SK-N-SH (cell line): ENCODE results near the gene UBE2I. TPM values are rescaled to one million over a fixed set of nuclear protein-coding genes. Genes with fewer than 3 reads are reported as not detected.
A peak's percentile ranks its signal among the peaks of the same experiment; 100 is the strongest.

Experiments
- CTCF ChIA-PET: fragments of 300-600, 350-600 bp; formaldehyde crosslinking; extraction: SDS; loops from one replicate; lab custom pipeline; 2021; lab: Yijun Ruan, JAX
- POLR2A ChIA-PET: fragments of 350-600 bp; sonication (Branson Sonifier 250); formaldehyde crosslinking; extraction: SDS; loops from one replicate; lab custom pipeline; 2020; ENCODE audit warnings: antibody characterized with exemption, inconsistent platforms; lab: Yijun Ruan, JAX
- DNase-seq: peaks from one replicate; pipeline ENCODE4 v3.0.0; 2012
- H2AFZ ChIP-seq: fragments of 200-600 bp; sonication (generic); 2 replicates; pipeline ENCODE4 v1.8.1; 2016; ENCODE audit warnings: antibody characterized with exemption, mild to moderate bottlenecking, low read depth
- H3F3A ChIP-seq: fragments of 200-600 bp; sonication (generic); replicated peaks from 2 replicates; pipeline ENCODE3; 2016; ENCODE audit warnings: antibody characterized with exemption, mild to moderate bottlenecking; ENCODE audit not compliant: insufficient read depth
- H3K27ac ChIP-seq, 2 experiments: fragments of 200-500 bp in 1 of 2; fragments of 200-600 bp in 1 of 2; sonication (Bioruptor generic) in 1 of 2; sonication (generic), shearing (Covaris generic) in 1 of 2; 2 replicates each; pipeline versions ENCODE4 v1.5.1 to v1.6.1; 2014 to 2016; ENCODE audit warnings: low read depth in 2 of 2, inconsistent platforms in 1 of 2, low read length in 1 of 2, mild to moderate bottlenecking in 1 of 2, mixed read lengths in 1 of 2
- H3K27me3 ChIP-seq: fragments of 200-600 bp; sonication (generic), shearing (Covaris generic); 2 replicates; pipeline ENCODE4 v1.6.1; 2016; ENCODE audit warnings: mixed run types; ENCODE audit not compliant: insufficient read depth
- H3K36me3 ChIP-seq, 2 experiments: fragments of 200-500 bp in 1 of 2; fragments of 200-600 bp in 1 of 2; sonication (Bioruptor generic) in 1 of 2; sonication (generic) in 1 of 2; replicated peaks in 1 of 2; 2 replicates each; pipeline versions ENCODE3 to v1.5.1; 2014 to 2016; ENCODE audit warnings: low read length in 1 of 2, mild to moderate bottlenecking in 1 of 2; ENCODE audit not compliant: insufficient read depth in 2 of 2, control insufficient read depth in 1 of 2
- H3K4me1 ChIP-seq, 2 experiments: fragments of 200-500 bp in 1 of 2; fragments of 200-600 bp in 1 of 2; sonication (Bioruptor generic) in 1 of 2; sonication (generic), shearing (Covaris generic) in 1 of 2; 2 replicates each; pipeline versions ENCODE4 v1.5.1 to v1.6.1; 2014 to 2016; ENCODE audit warnings: low read depth in 1 of 2, low read length in 1 of 2, mixed run types in 1 of 2; ENCODE audit not compliant: insufficient read depth in 2 of 2, control insufficient read depth in 1 of 2
- H3K4me2 ChIP-seq: fragments of 200-600 bp; sonication (generic), shearing (Covaris generic); 2 replicates; pipeline ENCODE4 v1.6.1; 2017; ENCODE audit warnings: mixed run types
- H3K4me3 ChIP-seq, 2 experiments: fragments of 200-500 bp in 1 of 2; fragments of 200-600 bp in 1 of 2; sonication (Bioruptor generic) in 1 of 2; sonication (generic), shearing (Covaris generic) in 1 of 2; 2 replicates each; pipeline versions ENCODE4 v1.5.1 to v1.8.1; 2014 to 2016; ENCODE audit warnings: low read depth in 2 of 2, inconsistent platforms in 1 of 2, low read length in 1 of 2, mild to moderate bottlenecking in 1 of 2, mixed read lengths in 1 of 2, moderate library complexity in 1 of 2
- H3K79me2 ChIP-seq: fragments of 200-600 bp; sonication (generic); 2 replicates; pipeline ENCODE4 v1.8.1; 2017; ENCODE audit warnings: mild to moderate bottlenecking; ENCODE audit not compliant: insufficient read depth
- H3K9ac ChIP-seq: fragments of 200-600 bp; sonication (generic); 2 replicates; pipeline ENCODE4 v1.6.1; 2017; ENCODE audit warnings: mixed run types
- H3K9me2 ChIP-seq: fragments of 200-600 bp; sonication (generic); 2 replicates; pipeline ENCODE4 v1.6.1; 2017; ENCODE audit warnings: mixed run types
- H3K9me3 ChIP-seq: fragments of 200-600 bp; sonication (generic); 2 replicates; pipeline ENCODE4 v1.6.1; 2017; ENCODE audit warnings: mixed run types, mild to moderate bottlenecking, moderate library complexity
- H4K20me1 ChIP-seq: fragments of 200-600 bp; sonication (generic); 2 replicates; pipeline ENCODE4 v1.6.1; 2017; ENCODE audit warnings: mild to moderate bottlenecking, mixed run types; ENCODE audit not compliant: insufficient read depth
- FOXM1 ChIP-seq: IDR thresholded peaks from 2 replicates; pipeline ENCODE4 v1.4.0; 2012; ENCODE audit warnings: low read depth, mild to moderate bottlenecking
- GABPA ChIP-seq: IDR thresholded peaks from 2 replicates; pipeline ENCODE4 v1.4.0; 2012; ENCODE audit warnings: low read depth, mild to moderate bottlenecking
- GATA2 ChIP-seq: sonication (generic); formaldehyde crosslinking; IDR thresholded peaks from 2 replicates; pipeline ENCODE4 v1.5.0; 2020; ENCODE audit warnings: mild to moderate bottlenecking, missing genetic modification reagents
- MXI1 ChIP-seq: IDR thresholded peaks from 2 replicates; pipeline ENCODE4 v1.6.1; 2012; ENCODE audit warnings: mild to moderate bottlenecking, low read depth, low read length, improper control_type of control experiment
- RFX5 ChIP-seq: IDR thresholded peaks from 2 replicates; pipeline ENCODE4 v1.6.1; 2012; ENCODE audit warnings: mild to moderate bottlenecking, improper control_type of control experiment, low read length
- YY1 ChIP-seq: IDR thresholded peaks from 2 replicates; pipeline ENCODE4 v1.4.0; 2012; ENCODE audit warnings: low read depth, mild to moderate bottlenecking
- WGBS: methylation state at CpG from one replicate; pipeline ENCODE4 v1.1.6; 2017; ENCODE audit warnings: low lambda C conversion rate; 5-methylcytosine and 5-hydroxymethylcytosine counted together
- polyA plus RNA-seq, 3 experiments: library from polyadenylated mRNA; depleted of rRNA; stranded (reverse); fragments of >200 nt; gene quantifications; 2 replicates each; pipeline ENCODE4 v1.2.3, GENCODE V29; 2012
- TF ChIP-seq, protein P1 (sequence below): IDR thresholded peaks from 2 replicates; pipeline ENCODE4; 2012

Gene UBE2I
- polyA plus RNA-seq, 1 of the 3 experiments (the other 2 are of a cell fraction): 107 TPM

DNA sequence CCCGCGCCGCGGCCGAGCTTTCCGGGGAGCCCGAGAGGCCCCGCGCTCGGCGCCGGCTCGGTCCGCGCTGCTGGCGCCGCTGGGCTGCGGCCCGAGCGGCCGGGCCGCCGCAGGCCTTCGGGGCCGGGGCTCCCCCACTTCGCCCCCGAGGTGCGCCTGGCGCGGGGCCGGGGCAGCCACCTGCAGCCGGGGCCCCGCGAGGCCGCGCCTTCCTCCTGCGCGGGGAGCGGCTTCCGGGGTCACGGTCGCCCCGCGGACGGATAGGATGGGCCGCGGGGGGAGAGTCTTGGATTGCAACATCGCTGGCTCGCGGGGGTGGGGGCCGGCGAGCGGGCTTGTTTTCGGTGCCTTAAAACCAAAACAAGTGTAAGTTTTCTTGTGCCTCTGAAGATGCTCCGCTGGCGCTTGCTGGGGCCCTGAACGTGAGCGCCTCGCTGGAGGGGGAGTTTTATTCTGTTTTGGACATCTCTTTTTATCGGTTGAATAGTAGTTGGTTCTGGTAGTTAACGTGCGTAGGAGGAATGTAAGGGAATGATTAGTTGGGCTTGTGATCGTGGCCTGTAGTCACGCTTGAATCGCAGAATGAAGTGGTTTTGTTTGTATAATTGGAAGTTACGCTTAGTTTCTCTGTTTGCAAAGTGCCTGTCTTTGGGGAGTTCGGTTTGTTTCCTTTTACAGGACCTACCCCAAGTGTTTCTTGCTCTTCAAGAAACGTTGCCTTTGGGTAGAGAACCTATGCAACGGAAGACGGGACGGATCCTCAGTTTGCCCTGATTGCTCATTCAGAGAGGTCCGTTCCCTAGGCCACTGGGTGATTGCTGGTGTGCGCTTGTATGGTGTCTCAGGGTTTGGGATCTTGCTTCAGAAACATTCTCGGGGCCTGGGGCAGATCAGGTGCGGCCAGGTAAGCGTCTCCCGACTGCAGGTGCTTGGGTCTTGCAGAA lies 724 bp downstream of the UBE2I start:
- Histone ChIP-seq H3K36me3 (peaks cover 0 to 27% of the 10 kb centered on the region in 2 experiments), H3K27me3 (no peaks in the 10 kb centered on the region), H3K79me2 (peaks cover 54% of the 10 kb centered on the region), H3K4me2 (peak overlapping the region; percentile 73), H2AFZ (no peak overlapping the region), H3K27ac (peak overlapping the region; percentile 7 to 99; a peak in 2 of 4 replicates), H4K20me1 (peaks cover 53% of the 10 kb centered on the region), H3K9me3 (no peaks in the 10 kb centered on the region), H3K9me2 (no peaks in the 10 kb centered on the region), H3F3A (peaks cover 4% of the 10 kb centered on the region), H3K4me1 (peaks cover 10 to 27% of the 10 kb centered on the region in 2 experiments; a peak in 2 of 4 replicates), H3K4me3 (peak overlapping the region; percentile 63 to 94), H3K9ac (peak overlapping the region; percentile 89)
- POLR2A ChIA-PET: interaction anchor here (1.5 kb wide), 1 partner anchor 22 kb away, joined by 7 read pairs; no protein-coding TSS in a partner anchor
- 2% methylated on average over 25 of the region's 77 CpGs for WGBS
- CTCF ChIA-PET: interaction anchor here (1.0 to 3.1 kb wide), 3 partner anchors 9 to 17 kb away, joined by 3 to 12 read pairs (median 6); no protein-coding TSS in a partner anchor
- TF ChIP-seq FOXM1 (no peak), YY1 (no peak), RFX5 (no peak), GABPA (peak; percentile 29; the same call in 1 of the 2 replicates), GATA2 (no peak)
- TF ChIP-seq, protein P1, sequence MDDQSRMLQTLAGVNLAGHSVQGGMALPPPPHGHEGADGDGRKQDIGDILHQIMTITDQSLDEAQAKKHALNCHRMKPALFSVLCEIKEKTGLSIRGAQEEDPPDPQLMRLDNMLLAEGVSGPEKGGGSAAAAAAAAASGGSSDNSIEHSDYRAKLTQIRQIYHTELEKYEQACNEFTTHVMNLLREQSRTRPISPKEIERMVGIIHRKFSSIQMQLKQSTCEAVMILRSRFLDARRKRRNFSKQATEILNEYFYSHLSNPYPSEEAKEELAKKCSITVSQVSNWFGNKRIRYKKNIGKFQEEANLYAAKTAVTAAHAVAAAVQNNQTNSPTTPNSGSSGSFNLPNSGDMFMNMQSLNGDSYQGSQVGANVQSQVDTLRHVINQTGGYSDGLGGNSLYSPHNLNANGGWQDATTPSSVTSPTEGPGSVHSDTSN: no peak
- DNase-seq: peak; percentile 67

DNA sequence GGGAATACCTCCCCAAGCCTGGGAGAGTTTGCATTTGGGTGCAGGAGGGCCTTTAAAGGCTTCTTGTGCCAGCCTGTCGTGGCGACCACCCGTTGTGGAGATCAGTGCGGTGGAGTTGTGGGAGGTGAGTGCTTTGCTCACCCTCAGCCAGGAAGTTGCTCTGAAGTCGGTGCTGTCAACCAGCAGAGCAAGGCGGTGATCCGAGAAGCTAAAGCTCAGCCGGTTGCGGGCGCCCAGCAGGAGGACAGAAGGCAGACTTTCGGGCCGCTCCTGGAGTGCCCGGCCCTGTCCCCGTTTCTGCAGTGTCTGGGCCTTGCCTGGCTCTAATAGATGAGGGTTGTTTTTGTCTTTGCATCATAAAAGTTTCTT lies 1.4 kb downstream of the UBE2I start:
- H3K4me2 ChIP-seq: peak overlapping the region; percentile 73
- POLR2A ChIA-PET: no interaction called here
- H3K4me3 ChIP-seq: peak overlapping the region; percentile 63 to 94
- H3K27ac ChIP-seq: no peak overlapping the region
- no peaks in the 10 kb centered on the region for H3F3A ChIP-seq
- peak; percentile 17; the same call in 1 of the 2 replicates for TF ChIP-seq MXI1
- no peak for TF ChIP-seq FOXM1
- H3K4me1 ChIP-seq: peaks cover 10 to 27% of the 10 kb centered on the region in 2 experiments; a peak in 2 of 4 replicates
- no peak for DNase-seq
- 11% methylated on average over 13 of the region's 14 CpGs for WGBS
- no peak overlapping the region for H2AFZ ChIP-seq
- H3K9me3 ChIP-seq: no peaks in the 10 kb centered on the region
- no peaks in the 10 kb centered on the region for H3K9me2 ChIP-seq
- no peaks in the 10 kb centered on the region for H3K27me3 ChIP-seq
- CTCF ChIA-PET: interaction anchor here (3.1 kb wide), 1 partner anchor 10 kb away, joined by 12 read pairs; no protein-coding TSS in a partner anchor
- peak overlapping the region; percentile 89 for H3K9ac ChIP-seq
- H3K79me2 ChIP-seq: peaks cover 60% of the 10 kb centered on the region
- H3K36me3 ChIP-seq: peaks cover 0 to 33% of the 10 kb centered on the region in 2 experiments
- peaks cover 60% of the 10 kb centered on the region for H4K20me1 ChIP-seq
